Breast epithelium (tissue), 4 donors: ENCODE results near the gene TMEM87B. TPM values are rescaled to one million over a fixed set of nuclear protein-coding genes. Genes with fewer than 3 reads are reported as not detected.

ENCODE experiments used
- DNase-seq, 2 donors: peaks; one replicate each; pipeline ENCODE4 v3.0.0-alpha.2; 2019; ENCODE audit warnings: low spot score in 2 of 2
- H3K27ac ChIP-seq, 2 donors: fragments of 200-600 bp; sonication (generic) in 1 of 2; one replicate each; pipeline ENCODE4 v1.5.1; 2016 to 2019; ENCODE audit warnings: mild to moderate bottlenecking in 1 of 2
- H3K27me3 ChIP-seq, 2 donors: fragments of 200-600 bp; sonication (generic) in 1 of 2; one replicate each; pipeline versions ENCODE4 v1.5.1 to v1.6.0; 2017 to 2019; ENCODE audit warnings: control low read depth in 1 of 2, mild to moderate bottlenecking in 1 of 2
- H3K36me3 ChIP-seq: fragments of 200-600 bp; one replicate; pipeline ENCODE4 v1.5.1; 2019
- H3K4me1 ChIP-seq, 2 donors: fragments of 200-600 bp; sonication (generic); one replicate each; pipeline ENCODE4 v1.5.1; 2016 to 2019; ENCODE audit warnings: control low read depth in 1 of 2
- H3K4me3 ChIP-seq, 3 donors: fragments of 200-600 bp; sonication (generic); 1 replicate in 2 of 3; 2 replicates in 1 of 3; pipeline ENCODE4 v1.5.1; 2016 to 2019; ENCODE audit warnings: mild to moderate bottlenecking in 3 of 3, moderate library complexity in 2 of 3
- H3K9me3 ChIP-seq, 2 donors: fragments of 200-600 bp; sonication (generic) in 1 of 2; one replicate each; pipeline ENCODE4 v1.5.1; 2016 to 2019; ENCODE audit warnings: control low read depth in 1 of 2
- CTCF ChIP-seq, 3 donors: fragments of 450-650 bp; IDR thresholded peaks; one replicate each; pipeline ENCODE4 v1.5.1; 2016 to 2017; ENCODE audit warnings: antibody characterized with exemption in 3 of 3, mild to moderate bottlenecking in 3 of 3, moderate library complexity in 3 of 3
- POLR2A ChIP-seq: fragments of 450-650 bp; IDR thresholded peaks from one replicate; pipeline ENCODE4 v1.6.1; 2016; ENCODE audit warnings: antibody characterized with exemption, mild to moderate bottlenecking, moderate library complexity
- POLR2AphosphoS5 ChIP-seq, 3 donors: sonication (generic); formaldehyde crosslinking; IDR thresholded peaks; one replicate each; pipeline ENCODE4 v1.6.1; 2017; ENCODE audit warnings: antibody characterized with exemption in 3 of 3
- intact Hi-C: fragments of 100-400 bp; cut with DNase I; formaldehyde crosslinking; loops from one replicate; pipeline ENCODE4 v1.15.1; 2023; ENCODE audit warnings: low total_unique reads
- total RNA-seq, 3 donors: library from RNA; depleted of rRNA; stranded (reverse); fragments of >200 nt; gene quantifications; one replicate each; pipeline ENCODE4 v1.1.0, GENCODE V29; 2016

TMEM87B gene
- total RNA-seq, 3 donors from 2014 or later = 16.2 to 52.0 (median 38.3) TPM

GRCh38 chr2:112021290-112021689, 33.8 kb upstream of the TMEM87B start:
- H3K36me3 ChIP-seq = no peaks in the 10 kb centered on the region
- no peak overlapping the region for H3K27ac ChIP-seq
- no peak for DNase-seq
- TF ChIP-seq POLR2AphosphoS5 (IDR thresholded peaks at IDR 0.05) (no peak), CTCF (IDR thresholded peaks at IDR 0.05) (no peak), POLR2A (no peak)
- no peaks in the 10 kb centered on the region for H3K4me1 ChIP-seq
- H3K27me3 ChIP-seq = no peaks in the 10 kb centered on the region
- no peak overlapping the region for H3K4me3 ChIP-seq
- intact Hi-C loops = no loop called here
- no peaks in the 10 kb centered on the region for H3K9me3 ChIP-seq

DNA sequence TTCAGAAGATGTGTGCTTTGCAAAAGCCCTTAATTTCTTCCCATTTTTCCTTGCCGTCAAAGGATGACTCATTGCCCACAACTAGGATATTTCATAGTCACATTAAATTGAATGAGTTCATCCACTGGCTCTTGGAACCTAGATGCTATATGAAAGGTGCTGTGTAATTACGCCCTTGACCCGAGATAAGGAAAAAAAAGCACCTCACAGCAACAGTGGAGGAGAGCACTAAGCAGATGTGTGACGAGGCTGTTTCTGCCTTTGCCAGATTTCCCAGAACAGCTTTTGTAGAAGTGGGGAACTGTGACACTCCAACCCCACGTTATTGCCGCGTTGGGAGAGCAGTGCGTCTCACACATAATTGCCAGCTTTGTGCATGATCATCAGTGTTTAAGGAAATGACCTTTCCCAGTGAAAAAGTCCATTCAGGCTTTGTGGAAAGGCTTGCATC, 33.3 kb upstream of the TMEM87B start:
- no peak for DNase-seq
- Histone ChIP-seq H3K27ac (no peak overlapping the region), H3K4me3 (no peak overlapping the region), H3K27me3 (no peaks in the 10 kb centered on the region), H3K36me3 (no peaks in the 10 kb centered on the region), H3K4me1 (no peaks in the 10 kb centered on the region), H3K9me3 (no peaks in the 10 kb centered on the region)
- intact Hi-C loops = no loop called here
- TF ChIP-seq CTCF (IDR thresholded peaks at IDR 0.05) = no peak
- no peak for TF ChIP-seq POLR2AphosphoS5 (IDR thresholded peaks at IDR 0.05)
- TF ChIP-seq POLR2A = no peak

- no peak for DNase-seq
- no peak overlapping the region for H3K27ac ChIP-seq
- H3K9me3 ChIP-seq = no peaks in the 10 kb centered on the region
- intact Hi-C loops = no loop called here
- no peak for TF ChIP-seq POLR2AphosphoS5 (IDR thresholded peaks at IDR 0.05)
- no peaks in the 10 kb centered on the region for H3K36me3 ChIP-seq
- no peak overlapping the region for H3K4me3 ChIP-seq
- H3K27me3 ChIP-seq = no peaks in the 10 kb centered on the region
- H3K4me1 ChIP-seq = no peaks in the 10 kb centered on the region
Measured at GRCh38 chr2:112023707-112024106, 31.4 kb upstream of the TMEM87B start.

DNA sequence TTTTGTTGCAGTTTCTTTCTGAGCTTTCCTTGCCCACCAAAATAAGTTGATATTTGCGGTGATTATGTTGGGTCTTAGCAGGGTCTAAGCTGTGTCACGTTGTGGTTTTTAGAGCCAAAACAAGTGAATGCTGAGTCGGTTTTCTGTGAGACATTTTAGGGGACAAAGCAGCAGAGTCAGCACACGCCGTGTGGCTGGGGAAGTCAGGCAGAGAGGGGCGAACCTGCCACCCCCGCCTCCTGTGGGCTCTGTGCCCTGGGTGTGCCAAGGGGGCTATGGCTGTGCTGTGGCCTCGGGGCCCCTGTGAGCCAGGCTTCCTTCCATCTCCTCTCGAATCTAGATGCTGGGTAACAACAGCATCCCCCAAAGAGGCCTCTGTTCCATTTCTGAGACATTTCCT, 30.8 kb upstream of the TMEM87B start:
- TF ChIP-seq CTCF (IDR thresholded peaks at IDR 0.05) (no peak), POLR2AphosphoS5 (IDR thresholded peaks at IDR 0.05) (no peak), POLR2A (no peak)
- intact Hi-C loops = no loop called here
- no peaks in the 10 kb centered on the region for H3K27me3 ChIP-seq
- H3K9me3 ChIP-seq = no peaks in the 10 kb centered on the region
- H3K36me3 ChIP-seq = no peaks in the 10 kb centered on the region
- no peak for DNase-seq
- no peak overlapping the region for H3K27ac ChIP-seq
- H3K4me3 ChIP-seq = no peak overlapping the region
- no peaks in the 10 kb centered on the region for H3K4me1 ChIP-seq

DNA sequence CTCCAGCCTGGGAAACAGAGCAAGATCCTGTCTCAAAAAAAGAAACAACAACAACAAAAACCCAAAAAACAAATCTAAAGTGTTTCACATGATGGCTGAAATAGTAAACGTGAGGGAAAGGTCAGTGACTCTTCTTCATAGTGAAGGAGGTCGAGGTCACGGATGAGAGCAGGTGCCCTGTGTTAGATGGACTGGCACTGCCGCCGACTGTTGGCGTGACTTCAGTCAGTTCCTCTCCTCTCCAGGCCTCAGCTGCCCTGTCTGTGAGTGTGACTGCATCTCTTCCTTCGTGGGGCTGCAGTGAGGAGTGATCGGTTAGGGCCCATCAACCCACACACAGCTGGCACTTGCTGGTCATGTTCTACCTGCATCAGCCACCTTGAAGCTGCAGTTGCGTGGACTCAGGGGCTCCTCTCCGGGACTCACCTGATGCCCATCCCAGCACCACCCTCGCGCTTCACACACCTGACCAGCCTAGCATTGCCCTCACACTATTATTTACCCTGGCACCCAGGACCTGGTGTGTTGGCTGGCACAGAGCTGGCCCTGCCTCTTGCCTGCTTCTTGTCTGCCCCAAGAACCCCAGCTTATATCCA, 30.1 kb upstream of the TMEM87B start:
- TF ChIP-seq CTCF (IDR thresholded peaks at IDR 0.05) (no peak), POLR2AphosphoS5 (IDR thresholded peaks at IDR 0.05) (no peak), POLR2A (no peak)
- no peaks in the 10 kb centered on the region for H3K4me1 ChIP-seq
- no peak overlapping the region for H3K4me3 ChIP-seq
- no peaks in the 10 kb centered on the region for H3K36me3 ChIP-seq
- H3K27me3 ChIP-seq = no peaks in the 10 kb centered on the region
- DNase-seq = no peak
- H3K27ac ChIP-seq = no peak overlapping the region
- intact Hi-C loops = no loop called here
- H3K9me3 ChIP-seq = no peaks in the 10 kb centered on the region

DNA sequence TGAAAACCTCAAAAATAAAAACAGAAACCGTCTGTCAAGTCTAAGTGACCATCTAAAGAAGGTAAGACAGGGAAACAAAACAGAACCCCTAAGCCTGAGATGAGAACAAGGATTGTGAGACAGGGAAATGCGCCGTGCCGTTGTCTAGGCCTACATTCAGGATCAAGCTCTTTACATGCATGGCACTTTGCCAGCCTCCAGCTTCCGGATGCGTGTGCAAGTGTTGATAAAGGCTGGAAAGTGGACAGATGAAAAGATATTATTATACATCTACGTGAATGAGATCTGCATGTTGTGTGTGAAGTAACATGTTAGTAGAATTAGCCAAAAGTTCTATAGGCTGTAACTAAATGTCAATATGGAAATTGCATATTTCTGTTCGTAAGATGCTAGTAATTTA, 28.6 kb upstream of the TMEM87B start:
- Histone ChIP-seq H3K36me3 (no peaks in the 10 kb centered on the region), H3K27ac (no peak overlapping the region), H3K9me3 (no peaks in the 10 kb centered on the region), H3K4me1 (no peaks in the 10 kb centered on the region), H3K4me3 (no peak overlapping the region), H3K27me3 (no peaks in the 10 kb centered on the region)
- intact Hi-C loops = no loop called here
- TF ChIP-seq CTCF (IDR thresholded peaks at IDR 0.05) = no peak
- DNase-seq = no peak
